ENCODE measurements around the gene HECTD4. TPM values are rescaled to one million over a fixed set of nuclear protein-coding genes. Genes with fewer than 3 reads are reported as not detected.

HECTD4 gene
- total RNA-seq, 1 experiment from 2014 or later = 24.6 TPM

DNA sequence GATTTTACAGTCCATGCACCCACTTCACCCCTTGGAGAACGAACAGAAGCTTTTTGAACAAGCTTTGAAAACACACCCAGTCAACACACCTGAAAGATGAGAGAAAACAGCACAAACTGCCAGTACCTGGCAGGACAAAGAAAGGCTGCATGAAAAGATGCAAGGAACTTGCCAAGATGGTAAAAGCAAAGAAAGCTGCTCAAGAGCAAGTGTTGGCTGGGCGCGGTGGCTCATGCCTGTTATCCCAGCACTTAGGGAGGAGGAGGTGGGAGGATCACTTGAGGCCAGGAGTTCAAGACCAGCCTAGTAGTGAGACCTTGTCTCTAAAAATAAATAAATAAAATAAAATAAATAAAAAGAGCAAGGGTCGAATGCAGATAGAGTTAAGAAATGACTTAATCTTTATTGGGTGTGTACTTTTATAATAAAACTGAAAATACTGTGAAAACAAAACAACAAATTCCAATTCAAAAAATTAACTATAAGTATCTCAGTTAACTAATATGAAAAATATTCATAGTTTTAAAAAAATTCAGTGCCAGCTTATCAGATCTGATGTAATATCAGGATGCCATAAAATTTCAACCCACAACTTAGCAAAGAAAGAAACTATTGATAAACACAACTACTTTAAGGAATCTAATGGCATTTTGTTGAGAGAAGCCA, 59.2 kb downstream of the HECTD4 start:
- no peaks in the 10 kb centered on the region for H3K9me2 ChIP-seq (replicated peaks; ENCODE audit: low read length)
- intact Hi-C loops (cut with micrococcal nuclease) = loop anchor here (2.0 kb wide), 1 partner anchor 20 kb away; no protein-coding TSS in a partner anchor
- TF ChIP-seq, protein P1, sequence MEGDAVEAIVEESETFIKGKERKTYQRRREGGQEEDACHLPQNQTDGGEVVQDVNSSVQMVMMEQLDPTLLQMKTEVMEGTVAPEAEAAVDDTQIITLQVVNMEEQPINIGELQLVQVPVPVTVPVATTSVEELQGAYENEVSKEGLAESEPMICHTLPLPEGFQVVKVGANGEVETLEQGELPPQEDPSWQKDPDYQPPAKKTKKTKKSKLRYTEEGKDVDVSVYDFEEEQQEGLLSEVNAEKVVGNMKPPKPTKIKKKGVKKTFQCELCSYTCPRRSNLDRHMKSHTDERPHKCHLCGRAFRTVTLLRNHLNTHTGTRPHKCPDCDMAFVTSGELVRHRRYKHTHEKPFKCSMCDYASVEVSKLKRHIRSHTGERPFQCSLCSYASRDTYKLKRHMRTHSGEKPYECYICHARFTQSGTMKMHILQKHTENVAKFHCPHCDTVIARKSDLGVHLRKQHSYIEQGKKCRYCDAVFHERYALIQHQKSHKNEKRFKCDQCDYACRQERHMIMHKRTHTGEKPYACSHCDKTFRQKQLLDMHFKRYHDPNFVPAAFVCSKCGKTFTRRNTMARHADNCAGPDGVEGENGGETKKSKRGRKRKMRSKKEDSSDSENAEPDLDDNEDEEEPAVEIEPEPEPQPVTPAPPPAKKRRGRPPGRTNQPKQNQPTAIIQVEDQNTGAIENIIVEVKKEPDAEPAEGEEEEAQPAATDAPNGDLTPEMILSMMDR (conservative IDR thresholded peaks at IDR 0.05; ENCODE audit: low read depth, low read length) = no peak
- TF ChIP-seq EZH2phosphoT487 (IDR thresholded peaks at IDR 0.05; ENCODE audit: borderline replicate concordance, low read length) (no peak), EZH2 (IDR thresholded peaks at IDR 0.05; ENCODE audit: low read length, unreplicated experiment) (no peak)
- POLR2A ChIA-PET (ENCODE audit: unreplicated experiment) = no interaction called here
- H3K4me1 ChIP-seq (ENCODE audit: insufficient read depth, low read length) = no peaks in the 10 kb centered on the region
- H3K9ac ChIP-seq (ENCODE audit: low read length) = no peak overlapping the region
- CTCF ChIA-PET = no interaction called here
- no peak overlapping the region for H2AFZ ChIP-seq (ENCODE audit: low read length)
- H3K4me2 ChIP-seq (ENCODE audit: low read length) = no peak overlapping the region
- H3K27ac ChIP-seq (ENCODE audit: low read length) = no peak overlapping the region
- no peaks in the 10 kb centered on the region for H3K9me3 ChIP-seq (ENCODE audit: low read length)
- no peaks in the 10 kb centered on the region for H3F3A ChIP-seq (ENCODE audit: low read length, unreplicated experiment)
- ATAC-seq (no peak), DNase-seq (no peak)
- 0 out of 2 replicates have a peak, but pooled peaks cover 4% of the 10 kb centered on the region for H4K20me1 ChIP-seq (ENCODE audit: low read length)
- 0 out of 2 replicates have a peak, but pooled peaks cover 4% of the 10 kb centered on the region for H3K79me2 ChIP-seq (ENCODE audit: low read length)
- no peaks in the 10 kb centered on the region for H3K27me3 ChIP-seq (ENCODE audit: low read length)
- H3K36me3 ChIP-seq (ENCODE audit: low read depth, low read length) = peaks cover 5% of the 10 kb centered on the region; the same call in 1 of the 2 replicates
- H3K4me3 ChIP-seq (ENCODE audit: low read length) = no peak overlapping the region
- no TSS peak for BruUV-seq (replicated peaks)

- DNase-seq (no peak), ATAC-seq (no peak)
- Histone ChIP-seq H3K9me3 (ENCODE audit: low read length) (no peaks in the 10 kb centered on the region), H3K36me3 (ENCODE audit: low read depth, low read length) (peaks cover 5% of the 10 kb centered on the region; the same call in 1 of the 2 replicates), H3K4me1 (ENCODE audit: insufficient read depth, low read length) (no peaks in the 10 kb centered on the region), H3K9me2 (replicated peaks; ENCODE audit: low read length) (no peaks in the 10 kb centered on the region), H3K9ac (ENCODE audit: low read length) (no peak overlapping the region), H3K4me2 (ENCODE audit: low read length) (no peak overlapping the region), H3K27ac (ENCODE audit: low read length) (no peak overlapping the region), H3K79me2 (ENCODE audit: low read length) (0 out of 2 replicates have a peak, but pooled peaks cover under 1% of the 10 kb centered on the region), H2AFZ (ENCODE audit: low read length) (no peak overlapping the region), H3K27me3 (ENCODE audit: low read length) (no peaks in the 10 kb centered on the region), H4K20me1 (ENCODE audit: low read length) (0 out of 2 replicates have a peak, but pooled peaks cover 4% of the 10 kb centered on the region), H3K4me3 (ENCODE audit: low read length) (no peak overlapping the region), H3F3A (ENCODE audit: low read length, unreplicated experiment) (no peaks in the 10 kb centered on the region)
- no TSS peak for BruUV-seq (replicated peaks)
- intact Hi-C loops (cut with micrococcal nuclease) = loop anchor here (2.0 kb wide), 1 partner anchor 20 kb away; no protein-coding TSS in a partner anchor
- CTCF ChIA-PET = no interaction called here
- POLR2A ChIA-PET (ENCODE audit: unreplicated experiment) = no interaction called here
- TF ChIP-seq, protein P1 (conservative IDR thresholded peaks at IDR 0.05; ENCODE audit: low read depth, low read length) = no peak
- TF ChIP-seq EZH2phosphoT487 (IDR thresholded peaks at IDR 0.05; ENCODE audit: borderline replicate concordance, low read length) (no peak), EZH2 (IDR thresholded peaks at IDR 0.05; ENCODE audit: low read length, unreplicated experiment) (no peak)
These were observed 59.8 kb downstream of the HECTD4 start for GRCh38 chr12:112322441-112322840.

DNA sequence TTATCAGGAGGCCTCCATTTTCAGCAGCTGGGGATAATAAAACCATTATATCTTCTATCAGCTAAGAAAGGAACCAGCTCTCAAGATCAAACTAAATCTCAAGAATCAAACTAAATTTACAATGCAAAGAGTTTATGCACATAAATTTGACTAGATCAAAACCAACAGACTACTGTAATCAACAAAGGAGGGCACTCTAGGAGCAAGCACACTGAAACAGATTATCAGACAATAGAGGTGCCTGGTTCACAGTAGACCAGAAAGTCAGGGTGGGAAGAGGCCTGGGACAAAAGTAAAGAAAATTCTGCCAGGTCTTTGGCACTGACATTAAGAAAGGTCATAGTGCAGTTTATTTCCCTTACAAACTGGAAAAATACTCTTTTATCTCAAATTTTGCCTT, 61.0 kb downstream of the HECTD4 start:
- H3K27me3 ChIP-seq (ENCODE audit: low read length) = no peaks in the 10 kb centered on the region
- no peaks in the 10 kb centered on the region for H3K79me2 ChIP-seq (ENCODE audit: low read length)
- H3K27ac ChIP-seq (ENCODE audit: low read length) = no peak overlapping the region
- no TSS peak for BruUV-seq (replicated peaks)
- TF ChIP-seq EZH2phosphoT487 (IDR thresholded peaks at IDR 0.05; ENCODE audit: borderline replicate concordance, low read length) (no peak), EZH2 (IDR thresholded peaks at IDR 0.05; ENCODE audit: low read length, unreplicated experiment) (no peak)
- TF ChIP-seq, protein P1 (conservative IDR thresholded peaks at IDR 0.05; ENCODE audit: low read depth, low read length) = no peak
- peaks cover 5% of the 10 kb centered on the region for H3F3A ChIP-seq (ENCODE audit: low read length, unreplicated experiment)
- peaks cover 5% of the 10 kb centered on the region; the same call in 1 of the 2 replicates for H3K36me3 ChIP-seq (ENCODE audit: low read depth, low read length)
- no peak overlapping the region for H3K4me3 ChIP-seq (ENCODE audit: low read length)
- intact Hi-C loops (cut with micrococcal nuclease) = no loop called here
- no peak overlapping the region for H2AFZ ChIP-seq (ENCODE audit: low read length)
- ATAC-seq (no peak), DNase-seq (no peak)
- POLR2A ChIA-PET (ENCODE audit: unreplicated experiment) = no interaction called here
- no peak overlapping the region for H3K9ac ChIP-seq (ENCODE audit: low read length)
- 0 out of 2 replicates have a peak, but pooled peaks cover 4% of the 10 kb centered on the region for H4K20me1 ChIP-seq (ENCODE audit: low read length)
- H3K9me3 ChIP-seq (ENCODE audit: low read length) = no peaks in the 10 kb centered on the region
- H3K4me2 ChIP-seq (ENCODE audit: low read length) = no peak overlapping the region
- no peaks in the 10 kb centered on the region for H3K9me2 ChIP-seq (replicated peaks; ENCODE audit: low read length)
- CTCF ChIA-PET = no interaction called here
- no peaks in the 10 kb centered on the region for H3K4me1 ChIP-seq (ENCODE audit: insufficient read depth, low read length)

Measured in PC-3 (cell line).